Stimulated activated CD4-positive, alpha-beta T cell treated with anti-CD3 and anti-CD28 coated beads, TNF-alpha, amount 100 ng/mL, for 24 hours (primary cell): ENCODE data around the gene TDRD6.
A peak's percentile ranks its signal among the peaks of the same experiment; 100 is the strongest.
"Not testable (repeated sequence)": the region's sequence is repeated elsewhere in the genome, so short reads cannot be mapped to it uniquely, and the experiment has no call there.

Experiments
- DNase-seq, 3 experiments: peaks; one replicate each; pipeline ENCODE4 v3.0.0-alpha.2; 2020; ENCODE audit warnings: low read depth in 3 of 3

TDRD6 gene, protein sequence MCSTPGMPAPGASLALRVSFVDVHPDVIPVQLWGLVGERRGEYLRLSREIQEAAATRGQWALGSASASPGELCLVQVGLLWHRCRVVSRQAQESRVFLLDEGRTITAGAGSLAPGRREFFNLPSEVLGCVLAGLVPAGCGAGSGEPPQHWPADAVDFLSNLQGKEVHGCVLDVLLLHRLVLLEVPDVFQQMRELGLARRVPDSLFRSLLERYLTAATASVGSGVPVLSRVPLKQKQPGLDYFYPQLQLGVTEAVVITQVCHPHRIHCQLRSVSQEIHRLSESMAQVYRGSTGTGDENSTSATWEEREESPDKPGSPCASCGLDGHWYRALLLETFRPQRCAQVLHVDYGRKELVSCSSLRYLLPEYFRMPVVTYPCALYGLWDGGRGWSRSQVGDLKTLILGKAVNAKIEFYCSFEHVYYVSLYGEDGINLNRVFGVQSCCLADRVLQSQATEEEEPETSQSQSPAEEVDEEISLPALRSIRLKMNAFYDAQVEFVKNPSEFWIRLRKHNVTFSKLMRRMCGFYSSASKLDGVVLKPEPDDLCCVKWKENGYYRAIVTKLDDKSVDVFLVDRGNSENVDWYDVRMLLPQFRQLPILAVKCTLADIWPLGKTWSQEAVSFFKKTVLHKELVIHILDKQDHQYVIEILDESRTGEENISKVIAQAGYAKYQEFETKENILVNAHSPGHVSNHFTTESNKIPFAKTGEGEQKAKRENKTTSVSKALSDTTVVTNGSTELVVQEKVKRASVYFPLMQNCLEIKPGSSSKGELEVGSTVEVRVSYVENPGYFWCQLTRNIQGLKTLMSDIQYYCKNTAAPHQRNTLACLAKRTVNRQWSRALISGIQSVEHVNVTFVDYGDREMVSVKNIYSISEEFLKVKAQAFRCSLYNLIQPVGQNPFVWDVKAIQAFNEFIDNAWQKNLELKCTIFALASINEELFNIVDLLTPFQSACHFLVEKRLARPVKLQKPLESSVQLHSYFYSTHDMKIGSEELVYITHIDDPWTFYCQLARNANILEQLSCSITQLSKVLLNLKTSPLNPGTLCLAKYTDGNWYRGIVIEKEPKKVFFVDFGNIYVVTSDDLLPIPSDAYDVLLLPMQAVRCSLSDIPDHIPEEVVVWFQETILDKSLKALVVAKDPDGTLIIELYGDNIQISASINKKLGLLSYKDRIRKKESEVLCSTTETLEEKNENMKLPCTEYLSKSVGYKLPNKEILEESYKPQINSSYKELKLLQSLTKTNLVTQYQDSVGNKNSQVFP (N-terminal part only)

GRCh38 chr6:46687619-46688097, at the start of gene TDRD6:
TDRD6 (plus strand) TSS chr6:46687885; CDS start chr6:46688129, 244 bp downstream.
- DNase-seq = no peak

DNA sequence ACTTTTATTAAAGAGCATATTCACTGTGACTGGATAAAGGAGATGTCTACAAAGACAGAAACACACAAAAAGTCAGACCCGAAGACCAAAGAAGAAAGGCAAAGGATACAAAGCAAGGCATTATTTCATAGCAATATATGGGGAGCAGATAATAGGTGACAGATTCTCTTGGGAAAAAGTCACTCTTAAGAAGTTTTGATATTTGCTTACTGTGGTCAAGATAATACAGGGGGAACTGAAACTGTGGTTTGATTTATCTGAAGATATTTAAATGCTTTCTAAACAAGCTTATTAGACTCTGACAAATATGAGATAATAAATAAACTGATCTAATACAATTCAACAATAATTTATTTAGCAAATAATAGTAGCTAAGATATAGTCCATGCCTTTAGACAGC, 49.8 kb upstream of the TDRD6 start:
- DNase-seq = no peak

DNA sequence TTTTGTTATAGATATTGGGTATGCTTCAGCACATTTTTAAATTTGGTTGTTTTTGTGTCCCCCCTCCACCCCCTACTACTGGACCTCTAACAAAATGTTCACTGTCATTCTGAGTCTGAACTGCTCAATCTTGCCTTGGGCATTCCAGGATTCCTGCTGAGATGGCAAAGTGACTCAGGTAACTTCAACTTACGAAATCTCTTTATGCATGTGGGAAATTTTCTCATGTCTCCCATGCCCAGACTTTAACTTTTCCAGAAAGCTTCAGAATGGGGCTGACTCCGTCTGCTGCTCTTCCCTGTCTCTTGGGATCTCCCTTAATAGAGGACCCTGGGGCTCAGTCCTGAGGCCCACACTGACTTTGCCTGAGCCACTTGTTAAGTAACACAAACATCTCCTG, 49.0 kb upstream of the TDRD6 start:
- no peak for DNase-seq

DNA sequence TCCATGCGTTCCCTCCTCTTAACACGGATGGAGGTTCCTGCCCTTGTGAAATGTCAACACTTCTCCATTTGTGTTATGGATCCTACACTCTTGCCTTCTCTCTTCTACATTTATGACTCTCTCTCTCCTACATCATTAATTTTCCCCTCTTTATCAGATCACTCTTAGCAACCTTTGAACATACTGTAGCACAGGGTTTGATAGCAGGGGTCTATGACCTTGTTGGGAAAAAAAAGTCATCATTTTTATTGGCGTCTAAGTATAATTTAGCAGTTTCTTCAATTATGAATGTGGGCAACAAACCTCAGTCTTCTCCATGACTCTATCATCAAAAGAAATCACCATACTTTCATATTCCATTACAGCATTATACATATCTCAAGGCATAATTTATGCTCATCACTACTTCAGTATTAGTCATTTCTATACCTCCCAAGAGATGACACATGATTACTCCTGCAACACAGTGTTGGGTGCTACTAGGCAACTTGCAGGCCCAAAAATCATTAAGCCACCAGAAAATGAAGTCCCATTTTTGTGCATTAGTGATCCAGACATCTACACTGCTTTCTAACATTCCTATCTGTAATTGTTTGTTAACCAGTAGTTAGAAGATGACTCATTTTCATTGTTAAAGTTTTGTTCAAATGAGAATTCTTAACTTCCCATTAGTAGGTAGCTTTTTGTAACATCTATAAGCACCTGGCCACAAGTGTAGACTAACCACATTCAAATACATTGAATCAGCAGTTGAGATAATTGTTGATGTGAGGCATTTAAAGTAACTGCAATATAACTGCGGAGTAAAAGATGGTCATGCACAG, 44.5 kb upstream of the TDRD6 start:
- no peak for DNase-seq

GRCh38 chr6:46645265-46645664, 42.4 kb upstream of the TDRD6 start:
- no peak for DNase-seq

DNA sequence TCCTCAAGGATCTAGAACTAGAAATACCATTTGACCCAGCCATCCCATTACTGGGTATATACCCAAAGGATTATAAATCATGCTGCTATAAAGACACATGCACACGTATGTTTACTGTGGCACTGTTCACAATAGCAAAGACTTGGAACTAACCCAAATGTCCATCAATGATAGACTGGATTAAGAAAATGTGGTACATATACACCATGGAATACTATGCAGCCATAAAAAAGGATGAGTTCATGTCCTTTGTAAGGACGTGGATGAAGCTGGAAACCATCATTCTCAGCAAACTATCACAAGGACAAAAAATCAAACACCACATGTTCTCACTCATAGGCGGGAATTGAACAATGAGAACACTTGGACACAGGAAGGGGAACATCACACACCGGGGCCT, 39.6 kb upstream of the TDRD6 start:
- DNase-seq = not testable (repeated sequence)

- no peak for DNase-seq
These were observed 38.7 kb upstream of the TDRD6 start for GRCh38 chr6:46648869-46649492.

DNA sequence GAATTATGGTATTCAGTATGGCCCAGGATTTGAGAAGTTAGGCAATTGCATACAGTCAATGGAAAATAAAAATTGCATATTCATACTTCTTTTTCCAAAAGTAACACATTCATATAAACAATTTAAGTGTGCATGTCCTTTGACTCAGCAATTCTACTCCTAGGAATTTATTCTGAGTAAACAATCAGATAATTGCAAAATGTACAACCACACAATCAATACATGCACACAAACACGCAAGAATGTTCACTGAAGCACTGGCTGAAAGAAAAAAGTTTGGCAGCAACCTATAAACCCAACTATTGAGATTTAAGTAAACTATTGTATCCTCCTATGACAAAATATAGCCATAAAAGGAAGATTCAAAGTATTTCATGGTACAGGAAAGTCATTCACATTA, 36.7 kb upstream of the TDRD6 start:
- DNase-seq = no peak

GRCh38 chr6:46651816-46652215, 35.9 kb upstream of the TDRD6 start:
- DNase-seq = no peak

DNA sequence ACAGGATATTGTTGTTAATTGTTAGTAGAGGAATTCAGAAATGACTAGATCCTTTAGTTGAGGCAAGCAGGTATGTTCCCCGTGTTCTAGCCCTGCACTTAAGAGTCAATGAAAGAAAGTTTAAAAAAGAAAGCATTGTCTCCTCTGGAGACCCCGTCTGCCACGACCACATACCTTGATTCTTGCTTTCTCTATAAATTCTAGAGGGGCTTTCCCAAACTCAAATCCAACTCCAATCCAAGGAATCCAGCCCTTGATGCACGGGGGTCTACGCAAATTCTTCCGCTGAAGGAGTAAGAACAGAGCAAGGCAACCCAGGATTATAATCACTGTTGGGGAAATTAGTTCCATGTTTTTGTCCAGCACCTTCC, 35.5 kb upstream of the TDRD6 start:
- no peak for DNase-seq

- DNase-seq = peak; percentile 66 to 86 (median 70)
These were observed 34.9 kb upstream of the TDRD6 start, which contains the start of the genes CYP39A1 and SLC25A27 for GRCh38 chr6:46652603-46653438. CYP39A1 (minus strand) TSS chr6:46652818; CDS start chr6:46652582, 236 bp downstream. SLC25A27 (plus strand) TSS chr6:46652975; CDS start chr6:46653193, 218 bp downstream.

DNA sequence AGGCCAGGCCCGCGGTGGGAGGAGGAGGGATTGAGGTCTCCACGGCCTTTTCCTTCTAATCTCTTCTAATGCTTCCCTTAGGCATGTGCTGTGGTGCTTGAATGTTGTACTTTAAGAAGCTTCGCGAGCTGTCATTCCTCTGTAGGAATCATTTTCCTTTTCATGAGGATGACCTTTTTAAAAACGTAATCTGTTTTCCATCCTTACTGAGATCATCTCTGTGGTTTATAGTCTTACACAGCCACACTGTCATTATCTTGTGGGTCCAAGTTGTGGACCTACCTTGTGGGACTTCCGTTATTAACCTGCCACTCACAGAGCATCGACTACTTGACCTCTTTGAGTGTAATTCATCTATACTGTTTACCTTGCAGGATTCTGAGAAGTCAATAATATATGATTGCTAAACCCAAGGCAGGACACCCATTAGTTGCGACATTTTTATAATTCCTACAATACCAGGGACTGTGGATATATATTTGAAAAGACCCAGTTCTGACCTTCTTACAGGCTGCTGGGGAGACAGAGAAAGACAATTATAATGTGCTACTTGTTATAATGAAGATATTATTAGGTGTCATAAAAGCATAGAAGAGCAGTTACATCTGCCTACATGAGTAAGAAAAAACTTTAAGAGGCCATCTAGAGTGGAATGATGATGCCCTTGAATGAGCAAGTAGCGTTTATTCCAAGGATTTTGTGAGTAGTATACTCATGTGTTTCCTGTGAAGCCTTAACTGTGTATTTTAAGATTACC, 34.1 kb upstream of the TDRD6 start:
- no peak for DNase-seq

- DNase-seq = no peak
These were observed 31.9 kb upstream of the TDRD6 start for GRCh38 chr6:46655803-46656202.

- DNase-seq = no peak
These were observed 30.0 kb upstream of the TDRD6 start for GRCh38 chr6:46657642-46658041.

DNA sequence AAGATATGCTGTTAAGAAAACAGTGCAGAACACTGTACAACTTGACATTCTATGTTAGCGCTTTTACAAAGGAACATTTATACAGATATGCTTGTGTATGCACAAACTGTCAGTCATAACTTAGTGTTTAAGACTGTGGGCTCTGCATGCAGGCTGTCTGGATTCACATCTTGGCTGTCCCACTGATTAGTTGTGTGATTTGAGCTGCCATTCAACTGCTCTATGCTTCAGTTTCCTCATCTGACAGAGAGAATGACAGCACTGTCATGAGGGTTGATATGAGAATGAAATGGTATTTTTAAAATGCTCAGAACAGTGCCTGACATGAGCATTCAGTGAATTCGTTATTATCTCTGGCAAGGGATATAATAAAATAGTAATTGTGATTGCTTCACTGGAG, 26.2 kb upstream of the TDRD6 start:
- no peak for DNase-seq

DNA sequence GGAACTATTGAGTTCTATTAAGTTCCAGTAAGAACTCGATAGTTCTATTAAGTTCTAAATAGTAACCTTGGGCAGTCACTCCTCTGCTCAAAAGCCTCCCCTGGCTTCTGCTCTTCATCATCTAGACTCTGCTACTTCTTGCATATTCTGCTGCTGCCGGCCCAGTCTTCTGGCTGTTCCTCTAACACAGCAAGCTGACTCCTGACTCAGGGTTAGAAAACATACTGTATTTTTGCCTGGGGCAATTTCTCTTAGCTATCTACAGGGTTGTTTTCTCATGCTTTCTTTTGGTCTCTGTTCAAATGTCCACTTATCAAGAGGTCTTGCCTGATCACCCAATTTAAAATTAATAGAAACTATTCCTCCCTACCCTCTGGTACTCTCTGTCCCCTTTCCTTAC, 20.3 kb upstream of the TDRD6 start:
- no peak for DNase-seq

DNA sequence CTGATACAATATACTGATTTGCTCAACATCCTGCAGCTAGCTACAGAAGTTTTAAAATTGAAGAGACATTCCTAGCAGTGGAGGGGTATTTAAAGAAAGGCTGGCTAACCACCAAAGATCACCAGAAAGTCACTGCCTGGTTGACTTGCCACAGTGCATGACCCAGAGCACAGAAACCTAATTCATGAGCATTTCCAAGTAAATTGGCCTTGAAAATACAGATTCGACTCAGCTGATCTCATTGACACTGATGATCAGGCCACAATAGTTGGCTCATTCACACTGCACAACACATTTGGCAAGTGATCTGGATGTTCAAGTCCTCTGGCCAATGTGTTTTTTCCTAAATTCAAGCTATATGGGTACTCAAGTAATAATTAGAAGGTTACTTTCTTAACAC, 13.3 kb upstream of the TDRD6 start:
- DNase-seq = no peak

DNA sequence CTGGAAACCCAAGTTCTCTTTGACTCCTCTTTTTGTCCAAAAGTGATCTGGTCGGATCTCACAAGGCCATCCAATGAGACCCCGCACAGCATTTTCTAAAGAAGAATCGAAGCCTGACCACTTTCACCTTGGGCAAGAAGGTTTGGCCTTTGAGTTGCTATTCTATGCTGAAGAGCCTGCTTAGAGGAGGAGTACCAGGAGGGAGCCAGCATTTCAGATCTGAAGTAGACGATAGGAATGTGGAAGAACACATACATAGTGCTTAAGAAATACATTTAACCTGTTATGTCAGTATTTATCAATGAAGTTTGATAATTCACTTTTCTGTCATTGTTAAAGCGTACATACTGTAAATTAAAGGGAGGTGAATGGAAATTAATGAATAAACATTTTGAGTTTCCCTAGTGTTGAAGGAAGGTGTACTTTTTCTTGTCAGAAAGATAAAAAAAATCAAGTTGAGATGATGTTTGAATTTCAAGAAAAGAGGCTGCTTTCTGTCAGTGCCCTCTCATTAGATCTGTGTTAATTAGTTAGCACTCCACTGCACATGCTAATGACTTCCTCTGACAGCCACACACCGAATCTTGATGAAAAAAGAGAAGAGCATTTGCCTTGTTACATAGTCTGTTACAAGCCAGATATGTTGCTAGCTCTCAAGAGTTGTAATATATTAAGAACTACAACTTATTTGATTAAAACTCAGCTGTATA, 10.9 kb upstream of the TDRD6 start:
- no peak for DNase-seq
